ENCODE results near the gene SEC24B. TPM values are rescaled to one million over a fixed set of nuclear protein-coding genes. Genes with fewer than 3 reads are reported as not detected.
"Not testable (repeated sequence)": the region's sequence is repeated elsewhere in the genome, so short reads cannot be mapped to it uniquely, and the experiment has no call there.

Gene SEC24B
- polyA plus RNA-seq, 4 donors = 39.9 to 46.8 (median 45.9) TPM

- no peak for DNase-seq (ENCODE audit: low read depth in 4 of 4, low spot score in 3 of 4)
These were observed 4.1 kb upstream of the SEC24B start for GRCh38 chr4:109429545-109429944.

- DNase-seq (ENCODE audit: low read depth in 4 of 4, low spot score in 3 of 4) = no peak
These were observed 1.4 kb upstream of the SEC24B start for GRCh38 chr4:109432203-109432602.

- DNase-seq (ENCODE audit: low read depth in 4 of 4, low spot score in 3 of 4) = no peak
These were observed 919 bp upstream of the SEC24B start for GRCh38 chr4:109432696-109433095.

- peak in 2 of 4 donors; percentile 33 to 49 for DNase-seq (ENCODE audit: low read depth in 4 of 4, low spot score in 3 of 4)
These were observed 674 bp downstream of the SEC24B start for GRCh38 chr4:109434007-109434971.

GRCh38 chr4:109435635-109436034, 2.0 kb downstream of the SEC24B start:
- DNase-seq (ENCODE audit: low read depth in 4 of 4, low spot score in 3 of 4) = no peak

- no peak for DNase-seq (ENCODE audit: low read depth in 4 of 4, low spot score in 3 of 4)
These were observed 2.9 kb downstream of the SEC24B start for GRCh38 chr4:109436504-109436903.

- no peak for DNase-seq (ENCODE audit: low read depth in 4 of 4, low spot score in 3 of 4)
These were observed 7.3 kb downstream of the SEC24B start for GRCh38 chr4:109440948-109441347.

- DNase-seq (ENCODE audit: low read depth in 4 of 4, low spot score in 3 of 4) = no peak
These were observed 8.3 kb downstream of the SEC24B start for GRCh38 chr4:109441862-109442458.

- no peak for DNase-seq (ENCODE audit: low read depth in 4 of 4, low spot score in 3 of 4)
These were observed 10.7 kb downstream of the SEC24B start for GRCh38 chr4:109444182-109444844.

GRCh38 chr4:109447278-109447677, 13.7 kb downstream of the SEC24B start:
- DNase-seq (ENCODE audit: low read depth in 4 of 4, low spot score in 3 of 4) = no peak

GRCh38 chr4:109451544-109452273, 18.1 kb downstream of the SEC24B start:
- no peak for DNase-seq (ENCODE audit: low read depth in 4 of 4, low spot score in 3 of 4)

GRCh38 chr4:109453110-109453509, 19.5 kb downstream of the SEC24B start:
- DNase-seq (ENCODE audit: low read depth in 4 of 4, low spot score in 3 of 4) = not testable (repeated sequence)

GRCh38 chr4:109462297-109462696, 28.7 kb downstream of the SEC24B start:
- no peak for DNase-seq (ENCODE audit: low read depth in 4 of 4, low spot score in 3 of 4)

GRCh38 chr4:109462802-109463201, 29.2 kb downstream of the SEC24B start:
- DNase-seq (ENCODE audit: low read depth in 4 of 4, low spot score in 3 of 4) = no peak

GRCh38 chr4:109465069-109465468, 31.5 kb downstream of the SEC24B start:
- no peak for DNase-seq (ENCODE audit: low read depth in 4 of 4, low spot score in 3 of 4)

- DNase-seq (ENCODE audit: low read depth in 4 of 4, low spot score in 3 of 4) = no peak
These were observed 36.3 kb downstream of the SEC24B start for GRCh38 chr4:109469915-109470314.

GRCh38 chr4:109472343-109472761, 38.7 kb downstream of the SEC24B start:
- DNase-seq (ENCODE audit: low read depth in 4 of 4, low spot score in 3 of 4) = no peak

GRCh38 chr4:109473824-109474223, 40.2 kb downstream of the SEC24B start:
- DNase-seq (ENCODE audit: low read depth in 4 of 4, low spot score in 3 of 4) = no peak

- DNase-seq (ENCODE audit: low read depth in 4 of 4, low spot score in 3 of 4) = no peak
These were observed 52.4 kb downstream of the SEC24B start for GRCh38 chr4:109486007-109486406.

- DNase-seq (ENCODE audit: low read depth in 4 of 4, low spot score in 3 of 4) = no peak
These were observed 60.9 kb downstream of the SEC24B start for GRCh38 chr4:109494563-109494962.

GRCh38 chr4:109495514-109495913, 61.9 kb downstream of the SEC24B start:
- no peak for DNase-seq (ENCODE audit: low read depth in 4 of 4, low spot score in 3 of 4)

All from right renal pelvis (tissue), 4 donors.